Measurements from ENCODE around the gene KLHL41. TPM values are rescaled to one million over a fixed set of nuclear protein-coding genes. Genes with fewer than 3 reads are reported as not detected.

Gene KLHL41
- not detected in 2 replicates for total RNA-seq

- intact Hi-C loops (cut with micrococcal nuclease) = no loop called here
These were observed at the start of gene KLHL41 for GRCh38 chr2:169509298-169509885. Gene KLHL41, plus strand, starts transcription at chr2:169509702. Its CDS starts 77 bp downstream, at chr2:169509779.

GRCh38 chr2:169461143-169461542 lies 48.4 kb upstream of the KLHL41 start:
- intact Hi-C loops (cut with micrococcal nuclease) = loop anchor here (5.0 to 10.0 kb wide), 4 partner anchors 99 to 1216 kb away; partner anchors contain the start of genes LRP2 and STK39

- intact Hi-C loops (cut with micrococcal nuclease) = loop anchor here (5.0 to 10.0 kb wide), 4 partner anchors 101 to 1218 kb away; partner anchors contain the start of genes LRP2 and STK39
These were observed 46.4 kb upstream of the KLHL41 start for GRCh38 chr2:169462896-169463695.

- intact Hi-C loops (cut with micrococcal nuclease) = loop anchor here (1.0 to 10.0 kb wide), 5 partner anchors 96 to 1220 kb away; partner anchors contain the start of genes LRP2 and STK39
These were observed 45.0 kb upstream of the KLHL41 start for GRCh38 chr2:169464466-169464865.

GRCh38 chr2:169464882-169465281 lies 44.6 kb upstream of the KLHL41 start:
- intact Hi-C loops (cut with micrococcal nuclease) = loop anchor here (1.0 to 10.0 kb wide), 5 partner anchors 95 to 1220 kb away; partner anchors contain the start of genes LRP2 and STK39

GRCh38 chr2:169468841-169469240 lies 40.7 kb upstream of the KLHL41 start:
- intact Hi-C loops (cut with micrococcal nuclease) = loop anchor here (10.0 kb wide), 1 partner anchor 1224 kb away; the partner anchor contains the start of gene STK39

GRCh38 chr2:169469952-169470572 lies 39.4 kb upstream of the KLHL41 start:
- intact Hi-C loops (cut with micrococcal nuclease) = loop anchor here (1.0 to 10.0 kb wide), 3 partner anchors 9 to 1225 kb away; partner anchors contain the start of genes BBS5 and STK39

- intact Hi-C loops (cut with micrococcal nuclease) = no loop called here
These were observed 37.3 kb upstream of the KLHL41 start for GRCh38 chr2:169472249-169472648.

GRCh38 chr2:169476459-169476858 lies 33.0 kb upstream of the KLHL41 start:
- intact Hi-C loops (cut with micrococcal nuclease) = no loop called here

- intact Hi-C loops (cut with micrococcal nuclease) = loop anchor here (2.0 kb wide), 2 partner anchors 50 to 346 kb away; partner anchors contain the start of gene METTL5
These were observed 31.2 kb upstream of the KLHL41 start for GRCh38 chr2:169478339-169478738.

GRCh38 chr2:169478745-169479256 lies 30.7 kb upstream of the KLHL41 start:
- intact Hi-C loops (cut with micrococcal nuclease) = loop anchor here (1.0 to 2.0 kb wide), 6 partner anchors 8 to 346 kb away; partner anchors contain the start of genes CFAP210, FASTKD1, METTL5 and PHOSPHO2

- intact Hi-C loops (cut with micrococcal nuclease) = loop anchor here (1.0 to 2.0 kb wide), 6 partner anchors 9 to 345 kb away; partner anchors contain the start of genes CFAP210, FASTKD1, METTL5 and PHOSPHO2
These were observed 30.0 kb upstream of the KLHL41 start, which contains the start of gene BBS5 for GRCh38 chr2:169479257-169480078. Gene BBS5, plus strand, starts transcription at chr2:169479494. Its CDS starts 60 bp downstream, at chr2:169479554.

- intact Hi-C loops (cut with micrococcal nuclease) = no loop called here
These were observed 29.4 kb upstream of the KLHL41 start for GRCh38 chr2:169480079-169480465.

GRCh38 chr2:169485650-169486138 lies 23.8 kb upstream of the KLHL41 start:
- intact Hi-C loops (cut with micrococcal nuclease) = no loop called here

- intact Hi-C loops (cut with micrococcal nuclease) = no loop called here
These were observed 23.0 kb upstream of the KLHL41 start for GRCh38 chr2:169486487-169486886.

GRCh38 chr2:169490834-169491233 lies 18.7 kb upstream of the KLHL41 start:
- intact Hi-C loops (cut with micrococcal nuclease) = no loop called here

- intact Hi-C loops (cut with micrococcal nuclease) = no loop called here
These were observed 18.1 kb upstream of the KLHL41 start for GRCh38 chr2:169491378-169491777.

- intact Hi-C loops (cut with micrococcal nuclease) = no loop called here
These were observed 16.1 kb upstream of the KLHL41 start for GRCh38 chr2:169493360-169493759.

- intact Hi-C loops (cut with micrococcal nuclease) = no loop called here
These were observed 14.1 kb upstream of the KLHL41 start for GRCh38 chr2:169495310-169495928.
